GM12873 (cell line): ENCODE results near the gene APOC3.

Experiments used
- TF ChIP-seq, protein P1 (sequence below): IDR thresholded peaks from 2 replicates; pipeline ENCODE4 v1.5.1; 2012; ENCODE audit warnings: low read depth, mild to moderate bottlenecking, moderate library complexity, low read length, control low read depth; ENCODE audit not compliant: insufficient read depth; ENCODE audit errors: missing control alignments

Gene APOC3

DNA sequence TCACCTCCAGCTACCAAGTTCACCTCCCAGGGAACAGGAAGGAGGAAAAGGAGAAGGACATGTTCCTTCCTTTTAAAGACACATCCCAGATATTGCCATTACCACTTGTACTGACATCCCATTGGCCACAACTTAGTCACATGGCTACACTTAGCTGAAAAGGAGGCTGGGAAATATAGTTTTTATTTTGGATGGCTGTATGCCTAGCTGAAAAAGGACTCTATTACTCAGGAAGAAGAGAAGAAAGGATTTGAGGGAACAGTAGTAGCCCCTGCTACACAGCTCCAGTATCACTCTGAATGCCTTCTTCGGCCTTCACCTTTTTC is 36.0 kb upstream of the APOC3 start:
- TF ChIP-seq, protein P1, sequence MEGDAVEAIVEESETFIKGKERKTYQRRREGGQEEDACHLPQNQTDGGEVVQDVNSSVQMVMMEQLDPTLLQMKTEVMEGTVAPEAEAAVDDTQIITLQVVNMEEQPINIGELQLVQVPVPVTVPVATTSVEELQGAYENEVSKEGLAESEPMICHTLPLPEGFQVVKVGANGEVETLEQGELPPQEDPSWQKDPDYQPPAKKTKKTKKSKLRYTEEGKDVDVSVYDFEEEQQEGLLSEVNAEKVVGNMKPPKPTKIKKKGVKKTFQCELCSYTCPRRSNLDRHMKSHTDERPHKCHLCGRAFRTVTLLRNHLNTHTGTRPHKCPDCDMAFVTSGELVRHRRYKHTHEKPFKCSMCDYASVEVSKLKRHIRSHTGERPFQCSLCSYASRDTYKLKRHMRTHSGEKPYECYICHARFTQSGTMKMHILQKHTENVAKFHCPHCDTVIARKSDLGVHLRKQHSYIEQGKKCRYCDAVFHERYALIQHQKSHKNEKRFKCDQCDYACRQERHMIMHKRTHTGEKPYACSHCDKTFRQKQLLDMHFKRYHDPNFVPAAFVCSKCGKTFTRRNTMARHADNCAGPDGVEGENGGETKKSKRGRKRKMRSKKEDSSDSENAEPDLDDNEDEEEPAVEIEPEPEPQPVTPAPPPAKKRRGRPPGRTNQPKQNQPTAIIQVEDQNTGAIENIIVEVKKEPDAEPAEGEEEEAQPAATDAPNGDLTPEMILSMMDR: no peak

DNA sequence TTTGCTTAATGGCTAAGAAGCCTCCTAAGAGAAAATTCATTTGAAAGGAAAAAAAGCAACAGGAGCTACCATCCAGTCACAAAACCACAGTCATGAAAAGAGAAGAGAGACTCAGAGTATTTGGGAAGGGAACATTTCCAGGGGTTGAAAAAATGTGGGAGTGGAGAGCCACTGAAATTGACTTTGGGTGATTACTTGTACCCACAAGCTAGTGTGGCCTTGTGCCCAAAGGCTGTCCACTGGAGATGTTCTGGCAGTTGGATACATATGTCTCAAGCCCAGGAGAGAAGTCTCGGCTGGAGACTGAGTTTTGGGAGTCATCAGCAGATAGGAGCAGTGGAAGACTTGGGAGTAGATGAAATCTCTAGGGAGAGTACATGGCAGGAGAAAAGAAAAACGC is 34.9 kb upstream of the APOC3 start:
- TF ChIP-seq, protein P1: no peak

DNA sequence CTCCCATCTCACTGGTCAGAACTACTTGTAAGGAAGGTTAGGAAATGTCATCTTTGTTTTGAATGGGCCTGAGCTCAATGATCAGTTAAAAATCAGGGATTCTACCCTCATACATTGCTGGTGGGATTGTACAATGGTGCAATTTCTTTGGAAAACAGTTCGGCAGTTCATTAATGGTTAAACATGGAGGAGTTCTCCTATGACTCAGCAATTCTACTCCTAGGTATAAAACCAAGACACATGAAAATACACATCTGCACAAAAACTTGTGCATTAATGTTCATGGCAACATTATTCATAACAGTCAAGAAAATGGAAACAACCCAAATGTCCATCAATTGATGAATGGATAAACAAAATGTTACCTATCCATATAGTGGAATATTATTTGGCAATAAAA is 33.2 kb upstream of the APOC3 start:
- TF ChIP-seq, protein P1: no peak

DNA sequence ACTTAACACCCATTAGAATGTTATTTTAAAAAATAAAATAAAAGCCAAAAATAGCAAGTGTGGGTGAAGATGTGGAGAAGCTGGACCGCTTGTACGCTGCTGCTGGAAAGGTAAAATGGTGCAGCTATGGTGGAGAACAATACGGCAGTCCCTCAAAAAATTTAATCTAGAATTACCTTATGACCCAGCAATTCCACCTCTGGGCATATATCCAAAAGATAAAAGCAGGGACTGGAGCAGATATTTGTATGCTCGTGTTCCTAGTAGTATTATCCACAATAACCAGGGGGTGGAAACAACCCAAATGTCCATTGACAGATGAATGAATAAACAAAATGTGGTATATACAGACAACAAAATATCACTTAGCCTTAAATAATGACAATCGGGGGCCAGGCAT is 31.9 kb upstream of the APOC3 start:
- TF ChIP-seq, protein P1: no peak

DNA sequence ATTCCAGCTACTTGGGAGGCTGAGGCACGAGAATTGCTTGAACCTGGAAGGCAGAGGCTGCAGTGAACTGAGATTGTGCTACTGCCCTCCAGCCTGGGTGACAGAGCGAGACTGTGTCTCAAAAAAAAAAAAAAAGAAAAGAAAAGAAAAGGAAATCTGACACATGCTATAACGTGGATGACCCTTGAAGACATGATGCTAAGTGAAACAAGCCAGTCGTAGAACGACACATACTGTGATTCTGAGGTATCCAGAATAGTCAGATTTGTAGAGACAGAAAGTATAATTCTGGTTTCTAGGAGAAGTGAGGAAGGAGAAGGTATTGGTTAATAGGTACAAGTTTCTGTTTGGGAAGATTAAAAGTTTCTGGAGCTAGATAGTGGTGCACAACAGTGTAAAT is 31.3 kb upstream of the APOC3 start:
- TF ChIP-seq, protein P1: no peak

DNA sequence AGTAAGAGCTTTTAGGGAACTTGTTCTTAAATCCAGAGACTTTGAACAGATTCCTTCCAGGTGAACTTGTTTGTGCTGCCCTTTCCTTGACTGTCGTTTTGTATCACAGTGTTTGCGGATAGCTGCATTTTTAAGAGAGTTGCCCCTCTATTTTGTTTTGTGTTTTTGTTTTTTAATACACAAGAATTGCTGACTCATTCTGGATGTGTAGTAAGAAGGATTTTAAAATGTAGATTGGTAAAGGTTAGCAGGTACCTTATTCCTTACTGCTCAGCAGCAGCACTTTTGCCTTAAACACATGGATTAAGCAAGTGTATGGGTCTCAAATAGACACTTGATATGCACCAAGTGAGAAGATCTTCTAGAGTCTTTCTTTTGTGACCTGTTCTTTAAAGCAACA is 29.1 kb upstream of the APOC3 start:
- TF ChIP-seq, protein P1: no peak

DNA sequence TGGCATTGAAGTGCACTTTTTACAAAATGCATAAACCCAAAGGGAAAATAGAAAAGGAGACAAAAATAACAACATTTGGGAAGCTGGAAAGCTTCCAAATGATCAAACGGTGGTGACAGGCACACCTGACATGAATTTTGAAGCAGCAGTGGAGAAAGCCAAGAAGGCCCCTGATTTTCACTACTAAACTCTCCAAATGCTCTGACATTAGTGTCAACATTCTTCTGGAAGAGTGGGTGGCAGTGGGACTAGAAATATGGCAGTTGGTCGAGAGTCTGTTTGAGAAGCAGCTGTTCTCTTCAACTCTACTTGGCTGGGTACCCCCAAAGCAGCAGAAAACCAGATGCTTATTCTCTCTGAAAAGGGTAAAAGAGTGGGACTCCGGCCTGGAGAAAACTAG is 25.7 kb upstream of the APOC3 start:
- TF ChIP-seq, protein P1: no peak
